ENCODE data around the gene F5. TPM values are rescaled to one million over a fixed set of nuclear protein-coding genes. Genes with fewer than 3 reads are reported as not detected.

Gene F5
- total and polyA plus RNA-seq, 9 of the 15 experiments (the other 6 are each of a cell fraction or from before 2014, with no cell fraction given) = 0.03 to 0.13 TPM; not detected in 7

DNA sequence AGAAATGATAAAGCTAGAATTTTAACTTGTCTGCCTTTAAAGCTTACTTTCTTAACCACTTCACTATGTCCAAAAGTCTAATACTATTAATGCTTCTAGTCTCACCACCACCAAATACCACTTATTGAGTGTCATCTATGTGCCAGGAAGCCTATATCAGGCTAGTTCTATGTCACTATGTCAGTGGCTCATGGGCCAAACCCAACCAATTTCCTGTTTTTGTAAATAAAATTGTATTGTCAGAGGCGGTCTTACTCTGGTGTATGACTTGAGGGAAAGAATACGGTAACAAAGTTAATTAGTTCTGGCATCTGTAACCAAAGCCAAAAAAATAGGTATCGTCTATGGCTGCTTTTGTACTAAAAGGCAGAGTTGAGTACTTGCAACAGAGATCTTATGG, 14.8 kb downstream of the F5 start:
- Histone ChIP-seq H3K36me3 (ENCODE audit: control insufficient read depth, insufficient read depth, low read length) (no peaks in the 10 kb centered on the region), H3K4me3 (no peak overlapping the region), H3K4me1 (replicated peaks in 1 of 2; ENCODE audit: control insufficient read depth in 2 of 2, insufficient read depth in 2 of 2, low read length in 2 of 2) (no peaks in the 10 kb centered on the region), H3K9me3 (replicated peaks; ENCODE audit: control insufficient read depth, insufficient read depth, low read depth, low read length) (no peaks in the 10 kb centered on the region), H3K27me3 (ENCODE audit: control insufficient read depth in 2 of 2, insufficient read depth in 2 of 2, low read length in 2 of 2) (peaks cover 1 to 2% of the 10 kb centered on the region in 2 experiments; a peak in 3 of 5 replicates), H4K20me1 (replicated peaks; ENCODE audit: control insufficient read depth, insufficient read depth, low read length) (no peaks in the 10 kb centered on the region), H3K27ac (ENCODE audit: extremely low read depth, low read depth, low read length) (no peak overlapping the region), H3K9ac (ENCODE audit: insufficient read depth in 1 of 2, low read depth in 2 of 2, low read length in 2 of 2) (no peak overlapping the region), H3K4me2 (ENCODE audit: insufficient read depth, low read length) (no peak overlapping the region), H3K79me2 (ENCODE audit: control insufficient read depth, insufficient read depth, low read length) (no peaks in the 10 kb centered on the region), H3K9me1 (ENCODE audit: control insufficient read depth, insufficient read depth, low read length) (no peaks in the 10 kb centered on the region), H2AFZ (ENCODE audit: low read depth, low read length) (no peak overlapping the region)
- ATAC-seq (no peak), DNase-seq (ENCODE audit: extremely low read depth in 1 of 4, low spot score in 3 of 4) (no peak), FAIRE-seq (no peak)
- WGBS (ENCODE audit: insufficient coverage, low coverage, missing lambda C conversion rate) = 0% methylated on average over 3 of the region's 3 CpGs
- intact Hi-C loops (cut with micrococcal nuclease) = no loop called here
- BruUV-seq (replicated peaks) = no TSS peak
- ChIA-PET POLR2A (interaction anchor here (0.6 kb wide), 1 partner anchor 215 kb away, joined by 4 read pairs; no protein-coding TSS in a partner anchor), CTCF (ENCODE audit: low intra/inter-chr PET ratio) (no interaction called here)
- no peak for TF ChIP-seq TGIF2 (CRISPR knock-in tag; IDR thresholded peaks at IDR 0.05)
- no peak for TF ChIP-seq ASH1L (IDR thresholded peaks at IDR 0.05; ENCODE audit: borderline replicate concordance, low read depth, partially characterized antibody)
- TF ChIP-seq ZSCAN29 (IDR thresholded peaks at IDR 0.05) = no peak
- TF ChIP-seq CHD4 (IDR thresholded peaks at IDR 0.05; ENCODE audit: insufficient read depth, insufficient replicate concordance, low read depth, low read length, poor library complexity, severe bottlenecking) = no peak
- TF ChIP-seq, protein P1, sequence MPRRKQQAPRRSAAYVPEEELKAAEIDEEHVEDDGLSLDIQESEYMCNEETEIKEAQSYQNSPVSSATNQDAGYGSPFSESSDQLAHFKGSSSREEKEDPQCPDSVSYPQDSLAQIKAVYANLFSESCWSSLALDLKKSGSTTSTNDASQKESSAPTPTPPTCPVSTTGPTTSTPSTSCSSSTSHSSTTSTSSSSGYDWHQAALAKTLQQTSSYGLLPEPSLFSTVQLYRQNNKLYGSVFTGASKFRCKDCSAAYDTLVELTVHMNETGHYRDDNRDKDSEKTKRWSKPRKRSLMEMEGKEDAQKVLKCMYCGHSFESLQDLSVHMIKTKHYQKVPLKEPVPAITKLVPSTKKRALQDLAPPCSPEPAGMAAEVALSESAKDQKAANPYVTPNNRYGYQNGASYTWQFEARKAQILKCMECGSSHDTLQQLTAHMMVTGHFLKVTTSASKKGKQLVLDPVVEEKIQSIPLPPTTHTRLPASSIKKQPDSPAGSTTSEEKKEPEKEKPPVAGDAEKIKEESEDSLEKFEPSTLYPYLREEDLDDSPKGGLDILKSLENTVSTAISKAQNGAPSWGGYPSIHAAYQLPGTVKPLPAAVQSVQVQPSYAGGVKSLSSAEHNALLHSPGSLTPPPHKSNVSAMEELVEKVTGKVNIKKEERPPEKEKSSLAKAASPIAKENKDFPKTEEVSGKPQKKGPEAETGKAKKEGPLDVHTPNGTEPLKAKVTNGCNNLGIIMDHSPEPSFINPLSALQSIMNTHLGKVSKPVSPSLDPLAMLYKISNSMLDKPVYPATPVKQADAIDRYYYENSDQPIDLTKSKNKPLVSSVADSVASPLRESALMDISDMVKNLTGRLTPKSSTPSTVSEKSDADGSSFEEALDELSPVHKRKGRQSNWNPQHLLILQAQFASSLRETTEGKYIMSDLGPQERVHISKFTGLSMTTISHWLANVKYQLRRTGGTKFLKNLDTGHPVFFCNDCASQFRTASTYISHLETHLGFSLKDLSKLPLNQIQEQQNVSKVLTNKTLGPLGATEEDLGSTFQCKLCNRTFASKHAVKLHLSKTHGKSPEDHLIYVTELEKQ (CRISPR knock-in tag; IDR thresholded peaks at IDR 0.05) = no peak
- no peak for TF ChIP-seq CBX5 (IDR thresholded peaks at IDR 0.05; ENCODE audit: borderline replicate concordance, low read depth)
- TF ChIP-seq CAMTA2 (CRISPR knock-in tag; conservative IDR thresholded peaks at IDR 0.05) = no peak
- TF ChIP-seq ZNF717 (CRISPR knock-in tag; IDR thresholded peaks at IDR 0.05) = no peak
- no peak for TF ChIP-seq FOXP1 (CRISPR knock-in tag; IDR thresholded peaks at IDR 0.05)
- no peak for TF ChIP-seq SP2 (IDR thresholded peaks at IDR 0.05; ENCODE audit: extremely low read depth, low read depth, low read length, poor library complexity, severe bottlenecking)
- TF ChIP-seq, protein P2, sequence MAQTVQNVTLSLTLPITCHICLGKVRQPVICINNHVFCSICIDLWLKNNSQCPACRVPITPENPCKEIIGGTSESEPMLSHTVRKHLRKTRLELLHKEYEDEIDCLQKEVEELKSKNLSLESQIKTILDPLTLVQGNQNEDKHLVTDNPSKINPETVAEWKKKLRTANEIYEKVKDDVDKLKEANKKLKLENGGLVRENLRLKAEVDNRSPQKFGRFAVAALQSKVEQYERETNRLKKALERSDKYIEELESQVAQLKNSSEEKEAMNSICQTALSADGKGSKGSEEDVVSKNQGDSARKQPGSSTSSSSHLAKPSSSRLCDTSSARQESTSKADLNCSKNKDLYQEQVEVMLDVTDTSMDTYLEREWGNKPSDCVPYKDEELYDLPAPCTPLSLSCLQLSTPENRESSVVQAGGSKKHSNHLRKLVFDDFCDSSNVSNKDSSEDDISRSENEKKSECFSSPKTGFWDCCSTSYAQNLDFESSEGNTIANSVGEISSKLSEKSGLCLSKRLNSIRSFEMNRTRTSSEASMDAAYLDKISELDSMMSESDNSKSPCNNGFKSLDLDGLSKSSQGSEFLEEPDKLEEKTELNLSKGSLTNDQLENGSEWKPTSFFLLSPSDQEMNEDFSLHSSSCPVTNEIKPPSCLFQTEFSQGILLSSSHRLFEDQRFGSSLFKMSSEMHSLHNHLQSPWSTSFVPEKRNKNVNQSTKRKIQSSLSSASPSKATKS (CRISPR knock-in tag; IDR thresholded peaks at IDR 0.05) = no peak
- TF ChIP-seq, protein P3, sequence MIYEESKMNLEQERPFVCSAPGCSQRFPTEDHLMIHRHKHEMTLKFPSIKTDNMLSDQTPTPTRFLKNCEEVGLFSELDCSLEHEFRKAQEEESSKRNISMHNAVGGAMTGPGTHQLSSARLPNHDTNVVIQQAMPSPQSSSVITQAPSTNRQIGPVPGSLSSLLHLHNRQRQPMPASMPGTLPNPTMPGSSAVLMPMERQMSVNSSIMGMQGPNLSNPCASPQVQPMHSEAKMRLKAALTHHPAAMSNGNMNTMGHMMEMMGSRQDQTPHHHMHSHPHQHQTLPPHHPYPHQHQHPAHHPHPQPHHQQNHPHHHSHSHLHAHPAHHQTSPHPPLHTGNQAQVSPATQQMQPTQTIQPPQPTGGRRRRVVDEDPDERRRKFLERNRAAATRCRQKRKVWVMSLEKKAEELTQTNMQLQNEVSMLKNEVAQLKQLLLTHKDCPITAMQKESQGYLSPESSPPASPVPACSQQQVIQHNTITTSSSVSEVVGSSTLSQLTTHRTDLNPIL (CRISPR knock-in tag; IDR thresholded peaks at IDR 0.05) = no peak
- in situ Hi-C loops (cut with MboI) = no loop called here
